GM12874 (cell line): ENCODE measurements around the gene PLEKHG4B.

Experiments used
- TF ChIP-seq, protein P1 (sequence below): IDR thresholded peaks from 2 replicates; pipeline ENCODE4 v1.5.1; 2011; ENCODE audit warnings: low read depth, mild to moderate bottlenecking, control low read depth, low read length, moderate library complexity; ENCODE audit not compliant: insufficient read depth

Gene PLEKHG4B

DNA sequence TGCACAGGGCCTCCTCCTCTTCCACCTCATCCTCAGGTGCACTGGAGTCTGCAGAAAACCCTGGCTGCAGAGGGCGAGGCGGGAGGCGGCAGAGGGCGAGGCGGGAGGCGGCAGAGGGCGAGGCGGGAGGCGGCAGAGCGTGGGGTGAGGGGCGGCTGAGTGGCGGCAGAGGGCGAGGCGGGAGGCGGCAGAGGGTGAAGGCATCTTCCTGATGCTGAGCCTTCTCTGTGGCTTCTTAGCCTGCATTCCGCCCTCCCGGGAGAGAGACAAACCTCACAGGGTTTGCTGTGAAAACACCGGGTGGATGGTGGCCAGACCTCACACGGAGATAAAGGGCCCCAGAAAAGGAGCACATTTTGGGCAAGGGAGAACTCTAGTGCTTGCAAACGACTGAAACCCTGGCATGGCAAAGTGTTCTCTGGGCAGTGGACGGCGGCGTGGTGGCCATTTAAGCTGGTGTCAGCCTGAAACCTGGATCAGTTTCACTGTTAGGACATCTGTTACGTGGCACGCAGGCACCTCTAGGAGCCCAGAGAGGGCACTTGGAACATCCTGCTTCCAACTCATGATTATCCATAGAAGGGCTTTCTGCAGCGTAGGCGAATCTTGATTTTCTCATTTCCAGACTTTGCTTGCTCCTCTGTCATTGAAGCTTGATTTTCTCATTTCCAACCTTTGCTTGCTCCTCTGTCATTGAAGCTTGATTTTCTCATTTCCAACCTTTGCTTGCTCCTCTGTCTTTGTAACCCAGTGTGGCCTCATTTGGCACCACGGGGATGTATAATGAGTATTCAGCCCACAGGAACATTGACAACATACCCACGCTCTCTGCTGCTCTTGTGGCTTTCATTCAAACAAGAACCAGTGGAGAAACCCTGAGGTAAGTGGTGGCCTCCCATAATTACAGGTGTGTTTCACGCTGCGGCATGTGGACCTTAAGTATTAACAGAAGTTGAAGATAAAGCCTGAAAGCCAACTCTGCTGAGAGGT lies 16.3 kb upstream of the PLEKHG4B start:
- TF ChIP-seq, protein P1, sequence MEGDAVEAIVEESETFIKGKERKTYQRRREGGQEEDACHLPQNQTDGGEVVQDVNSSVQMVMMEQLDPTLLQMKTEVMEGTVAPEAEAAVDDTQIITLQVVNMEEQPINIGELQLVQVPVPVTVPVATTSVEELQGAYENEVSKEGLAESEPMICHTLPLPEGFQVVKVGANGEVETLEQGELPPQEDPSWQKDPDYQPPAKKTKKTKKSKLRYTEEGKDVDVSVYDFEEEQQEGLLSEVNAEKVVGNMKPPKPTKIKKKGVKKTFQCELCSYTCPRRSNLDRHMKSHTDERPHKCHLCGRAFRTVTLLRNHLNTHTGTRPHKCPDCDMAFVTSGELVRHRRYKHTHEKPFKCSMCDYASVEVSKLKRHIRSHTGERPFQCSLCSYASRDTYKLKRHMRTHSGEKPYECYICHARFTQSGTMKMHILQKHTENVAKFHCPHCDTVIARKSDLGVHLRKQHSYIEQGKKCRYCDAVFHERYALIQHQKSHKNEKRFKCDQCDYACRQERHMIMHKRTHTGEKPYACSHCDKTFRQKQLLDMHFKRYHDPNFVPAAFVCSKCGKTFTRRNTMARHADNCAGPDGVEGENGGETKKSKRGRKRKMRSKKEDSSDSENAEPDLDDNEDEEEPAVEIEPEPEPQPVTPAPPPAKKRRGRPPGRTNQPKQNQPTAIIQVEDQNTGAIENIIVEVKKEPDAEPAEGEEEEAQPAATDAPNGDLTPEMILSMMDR: no peak

DNA sequence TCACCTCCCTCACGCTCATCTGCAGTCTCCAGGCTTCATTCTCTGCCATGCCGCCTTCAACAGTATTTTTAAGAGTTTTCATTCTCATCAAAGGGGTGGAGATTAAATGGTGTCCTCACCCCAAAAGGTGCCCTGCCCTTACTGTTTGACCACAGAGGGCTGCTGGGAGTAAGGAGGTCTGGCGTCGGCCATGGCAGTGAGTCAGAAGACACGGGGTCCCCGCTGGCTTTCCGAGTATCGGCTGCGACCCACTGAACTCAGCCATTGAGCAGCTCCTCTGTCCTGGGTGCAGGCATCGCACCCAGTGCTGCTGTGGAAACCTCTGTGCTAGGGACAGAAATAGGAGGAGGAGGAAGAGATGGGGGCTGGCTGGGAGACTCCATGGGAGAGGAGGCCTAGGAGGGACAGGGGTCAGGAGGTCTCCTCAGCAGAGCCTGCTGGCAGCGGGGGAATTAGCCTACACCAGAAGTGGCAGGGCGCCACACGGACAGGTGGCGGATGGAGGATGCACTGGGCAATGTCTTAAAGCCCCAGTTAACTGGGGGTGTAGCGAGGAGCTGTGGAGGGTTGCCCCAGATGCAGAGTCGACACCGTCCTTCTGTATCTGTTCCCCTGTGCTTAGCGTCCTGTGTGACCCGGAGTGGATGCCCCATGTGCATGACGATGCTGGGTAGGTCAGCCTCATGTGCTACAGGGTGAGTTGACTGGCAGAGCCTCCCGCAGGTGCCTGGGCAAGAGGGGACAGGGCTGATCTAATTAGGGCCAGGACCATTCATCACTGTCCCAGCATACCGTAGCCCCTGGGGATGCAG lies 15.4 kb upstream of the PLEKHG4B start:
- TF ChIP-seq, protein P1: no peak

DNA sequence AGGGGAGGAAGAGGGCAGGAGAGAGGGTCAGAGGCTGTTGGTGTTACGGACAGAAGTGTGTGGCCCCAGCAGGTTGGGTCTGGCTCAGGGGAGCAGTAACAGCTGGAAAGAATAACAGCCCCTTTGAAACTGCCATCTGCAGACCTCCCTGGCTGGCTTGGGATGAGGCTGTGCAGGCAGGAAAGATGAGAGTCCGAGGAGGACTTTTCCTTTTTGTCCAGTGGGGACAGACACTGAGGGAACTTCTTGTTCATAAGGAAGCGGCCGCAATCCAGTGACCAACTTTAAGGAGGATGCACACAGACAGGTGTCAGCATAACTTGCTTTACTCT lies 14.8 kb upstream of the PLEKHG4B start:
- TF ChIP-seq, protein P1: no peak

DNA sequence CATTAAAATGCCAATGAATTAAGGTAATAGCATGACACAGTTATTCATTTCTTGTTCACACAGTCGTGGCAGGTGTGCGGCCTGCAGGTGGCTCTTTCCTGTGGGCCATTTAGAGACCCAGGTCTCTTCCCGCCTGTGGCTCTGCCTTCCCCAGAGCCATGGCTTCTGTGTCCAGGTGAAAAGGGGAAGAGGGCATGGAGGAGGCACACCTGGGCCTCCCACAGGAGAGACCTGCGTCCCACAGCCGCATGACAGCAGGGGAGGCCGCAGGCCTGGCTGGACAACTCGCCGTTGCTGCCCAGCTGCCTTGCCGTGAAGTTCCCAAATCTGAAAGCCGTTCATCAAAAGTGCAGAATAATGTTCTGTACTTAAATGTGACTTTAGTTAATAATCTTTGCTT lies 14.4 kb upstream of the PLEKHG4B start:
- TF ChIP-seq, protein P1: no peak

DNA sequence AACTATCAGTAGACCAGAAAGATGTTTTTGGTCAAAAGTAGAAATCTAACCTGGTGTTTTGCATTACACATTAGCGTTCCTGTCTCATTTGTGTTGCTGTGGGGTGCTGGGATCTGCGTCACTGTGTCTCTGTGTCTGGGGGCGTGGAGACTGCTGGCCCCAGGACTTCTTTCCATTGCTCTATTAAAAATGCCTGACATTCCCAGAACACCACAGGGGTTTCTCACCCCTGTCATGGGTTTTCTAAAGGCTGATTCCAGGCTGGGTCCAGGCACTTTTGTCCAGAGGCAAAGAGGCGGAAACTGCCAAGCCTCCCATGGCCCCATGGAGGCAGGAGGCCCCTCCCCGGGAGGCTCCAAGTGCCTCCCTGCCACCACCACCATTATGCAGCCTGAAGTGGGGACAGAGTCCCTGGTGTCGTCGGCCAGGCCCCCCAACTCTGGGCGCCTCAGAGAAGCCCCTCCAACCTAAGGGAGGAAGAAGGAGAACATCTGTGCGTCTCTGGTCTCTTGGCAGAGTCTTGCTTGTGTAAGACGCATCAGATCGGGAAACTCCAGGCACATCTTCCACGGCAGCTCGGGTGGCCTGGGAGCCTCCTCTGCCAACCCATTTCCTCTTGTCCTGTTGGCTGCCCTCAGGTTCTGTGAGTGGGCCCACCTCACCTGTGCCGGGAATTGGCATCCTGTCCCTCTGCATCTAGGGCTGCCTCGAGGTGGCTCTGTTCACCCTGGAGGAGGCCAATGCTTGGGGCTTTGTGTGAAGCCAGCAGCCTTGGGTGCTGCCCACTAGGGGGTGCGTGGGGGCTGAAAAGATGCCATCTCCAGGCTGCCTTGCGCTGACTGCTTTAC lies 13.8 kb upstream of the PLEKHG4B start:
- TF ChIP-seq, protein P1: peak; percentile 65

DNA sequence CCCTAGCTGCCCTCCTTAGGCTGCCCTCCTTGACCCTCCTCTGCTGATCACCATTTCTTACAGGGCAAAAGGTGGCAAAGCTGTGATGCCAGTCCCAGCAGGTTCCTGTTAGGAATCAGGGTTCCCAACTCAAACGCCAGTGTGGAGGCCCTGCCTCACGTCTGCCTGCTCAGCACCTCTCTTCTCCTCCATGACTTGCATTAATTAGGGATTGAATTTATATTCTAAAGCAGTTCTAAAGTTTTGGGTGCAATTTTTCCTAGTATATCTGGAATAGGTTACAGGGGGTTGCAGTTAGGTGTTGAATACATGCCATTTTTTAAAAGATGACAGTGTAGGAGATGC lies 13.2 kb upstream of the PLEKHG4B start:
- TF ChIP-seq, protein P1: no peak
